Pancreas (tissue), 10 donors: ENCODE measurements around the gene HNF1B. TPM values are rescaled to one million over a fixed set of nuclear protein-coding genes. Genes with fewer than 3 reads are reported as not detected.

Experiments used
- ATAC-seq, 4 donors: fragments of 200-7000 bp; cut with Tn5 transposase; one replicate each; pipeline versions ENCODE4 v1.8.0 to v1.9.1; 2020; ENCODE audit warnings: mild to moderate bottlenecking in 4 of 4, moderate library complexity in 4 of 4
- DNase-seq, 6 donors: peaks; one replicate each; pipeline ENCODE4 v3.0.0-alpha.2; 2020
- FAIRE-seq: peaks from 2 replicates; lab custom pipeline; 2012; peaks lifted over from hg19 to GRCh38; lab: Jason Lieb, UNC
- H3K27ac ChIP-seq, 4 donors: fragments of 200-600 bp; sonication (generic); 1 replicate in 3 of 4; 2 replicates in 1 of 4; pipeline versions ENCODE4 v1.5.0 to v1.8.0; 2020
- H3K27me3 ChIP-seq, 4 donors: fragments of 200-600 bp; one replicate each; pipeline ENCODE4 v1.8.0; 2021
- H3K36me3 ChIP-seq, 3 donors: fragments of 200-600 bp; sonication (generic) in 1 of 3; one replicate each; pipeline versions ENCODE4 v1.5.0 to v1.8.0; 2020 to 2021
- H3K4me1 ChIP-seq, 3 donors: fragments of 200-600 bp; one replicate each; pipeline ENCODE4 v1.8.0; 2021
- H3K4me3 ChIP-seq, 4 donors: fragments of 200-600 bp; sonication (generic) in 2 of 4; one replicate each; pipeline versions ENCODE4 v1.5.0 to v1.8.0; 2020 to 2021
- H3K9me3 ChIP-seq, 4 donors: fragments of 200-600 bp; one replicate each; pipeline ENCODE4 v1.8.0; 2021
- CTCF ChIP-seq, 4 donors: fragments of 200-600 bp; sonication (generic) in 3 of 4; IDR thresholded peaks; one replicate each; pipeline versions ENCODE4 v1.5.0 to v1.8.0; 2021; ENCODE audit warnings: antibody characterized with exemption in 4 of 4
- WGBS, 2 donors: extraction: QIAGEN DNeasy Blood & Tissue Kit; methylation state at CpG; one replicate each; pipeline ENCODE4 v1.1.7; 2013; 5-methylcytosine and 5-hydroxymethylcytosine counted together
- intact Hi-C, 3 donors: fragments of 100-400 bp; cut with DNase I; formaldehyde crosslinking; loops; one replicate each; pipeline versions ENCODE4 v1.11.1 to v1.14.2; 2022
- polyA plus RNA-seq, 2 donors: library from polyadenylated mRNA; stranded (reverse); fragments of 200-250 nt; gene quantifications; one replicate each; pipeline ENCODE4 v1.2.3, GENCODE V29; 2013
- total RNA-seq, 6 donors: library from RNA; stranded (reverse); fragmentation: NEBNext Ultra II Directional in 4 of 6; extraction: Animal tissue kit (Norgen Biotek cat#: 25700) in 4 of 6; gene quantifications; one replicate each; pipeline versions ENCODE4 v1.2.1 to v1.2.4, GENCODE V29; 2021 to 2023
- donor health status: healthy with polysubstance abuse.
- donor health status: DM: no; HTN: no; CAD: no; lungs with moderate emphysema.
- donor health status: DM: no; HTN: no; CAD: no.
- donor health status: control.
- donor health status: control.
- donor health status: Bipolar disorder and iron deficiency.
- donor health status: DM: yes; HTN: yes; CAD: no.
- donor health status: DM: no; HTN: no; CAD: no.
- donor health status: DM: no; HTN: no; CAD: no.
- donor health status: DM: yes; HTN: yes; CAD: no.

The HNF1B gene
- total and polyA plus RNA-seq, 8 donors, result 24.9 to 50.5 (median 33.6) TPM

- Histone ChIP-seq H3K27ac (peak overlapping the region in 1 of 4 donors; percentile 45), H3K27me3 (no peaks in the 10 kb centered on the region), H3K4me3 (no peak overlapping the region), H3K4me1 (peaks cover 0 to 4% (median 0%) of the 10 kb centered on the region in 3 donors), H3K9me3 (no peaks in the 10 kb centered on the region), H3K36me3 (no peaks in the 10 kb centered on the region)
- no peak for TF ChIP-seq CTCF (IDR thresholded peaks at IDR 0.05)
- 45 to 46% methylated on average over 3 of the region's 3 CpGs for WGBS, 2 donors
- FAIRE-seq, result no peak
- intact Hi-C loops, result loop anchor here in 1 of 3 donors (10.0 kb wide), 1 partner anchor 60 kb away; no protein-coding TSS in a partner anchor
- peak in 2 of 4 donors; percentile 19 to 23 for ATAC-seq
- no peak for DNase-seq
These were observed 19.5 kb upstream of the HNF1B start for GRCh38 chr17:37764383-37764782.

DNA sequence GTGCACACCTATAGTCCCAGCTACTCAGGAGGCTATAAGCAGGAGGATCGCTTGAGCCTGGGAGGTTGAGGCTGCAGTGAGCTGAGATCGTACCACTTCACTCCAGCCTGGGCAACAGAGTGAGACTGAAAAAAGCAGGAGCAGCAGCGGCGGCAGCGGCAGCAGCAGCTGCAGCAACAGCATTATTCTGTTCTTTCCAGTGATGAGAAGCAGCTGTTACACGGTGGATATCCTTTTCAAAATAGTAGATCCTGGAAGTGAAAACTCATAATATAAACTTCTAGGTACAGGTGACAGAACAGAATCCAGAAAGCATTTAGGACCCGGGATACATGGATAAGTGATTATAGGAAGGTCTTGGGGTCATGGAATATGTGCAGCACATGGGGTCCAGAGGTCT lies 17.8 kb upstream of the HNF1B start:
- no peak for ATAC-seq
- intact Hi-C loops, result loop anchor here in 1 of 3 donors (10.0 kb wide), 1 partner anchor 58 kb away; no protein-coding TSS in a partner anchor
- H3K4me3 ChIP-seq, result no peak overlapping the region
- H3K27ac ChIP-seq, result no peak overlapping the region
- FAIRE-seq, result no peak
- 62 to 74% methylated on average over 7 of the region's 7 CpGs for WGBS, 2 donors
- H3K4me1 ChIP-seq, result peaks cover 0 to 4% (median 0%) of the 10 kb centered on the region in 3 donors
- no peaks in the 10 kb centered on the region for H3K9me3 ChIP-seq
- H3K36me3 ChIP-seq, result no peaks in the 10 kb centered on the region
- DNase-seq, result no peak
- no peaks in the 10 kb centered on the region for H3K27me3 ChIP-seq
- TF ChIP-seq CTCF (IDR thresholded peaks at IDR 0.05), result no peak

GRCh38 chr17:37761961-37762360 lies 17.1 kb upstream of the HNF1B start:
- WGBS, 2 donors, result 95 to 96% methylated on average over 4 of the region's 4 CpGs
- FAIRE-seq, result no peak
- Histone ChIP-seq H3K36me3 (no peaks in the 10 kb centered on the region), H3K27ac (no peak overlapping the region), H3K4me3 (no peak overlapping the region), H3K4me1 (peaks cover 0 to 4% (median 0%) of the 10 kb centered on the region in 3 donors), H3K9me3 (no peaks in the 10 kb centered on the region), H3K27me3 (no peaks in the 10 kb centered on the region)
- ATAC-seq, result no peak
- no peak for DNase-seq
- intact Hi-C loops, result loop anchor here in 1 of 3 donors (10.0 kb wide), 1 partner anchor 57 kb away; no protein-coding TSS in a partner anchor
- TF ChIP-seq CTCF (IDR thresholded peaks at IDR 0.05), result no peak

DNA sequence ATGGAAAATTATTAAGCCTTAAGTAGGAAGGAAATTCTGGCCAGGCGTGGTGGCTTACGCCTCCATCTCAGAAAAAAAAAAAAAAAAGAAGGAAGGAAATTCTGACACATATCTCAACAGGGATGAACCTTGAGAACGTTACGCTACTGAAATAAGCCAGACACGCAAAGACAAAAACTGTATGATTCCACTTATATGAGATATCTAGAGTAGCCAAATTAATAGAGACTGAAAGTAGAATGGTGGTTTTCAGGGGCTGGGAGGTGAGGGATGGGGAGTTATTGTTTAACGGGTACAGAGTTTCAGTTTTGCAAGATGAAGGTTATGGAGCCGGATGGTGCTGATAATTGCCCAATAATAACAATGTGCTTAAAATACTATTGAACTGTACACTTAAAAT lies 16.2 kb upstream of the HNF1B start:
- ATAC-seq (no peak), DNase-seq (no peak), FAIRE-seq (no peak)
- Histone ChIP-seq H3K27me3 (no peaks in the 10 kb centered on the region), H3K4me1 (peaks cover 0 to 4% (median 0%) of the 10 kb centered on the region in 3 donors), H3K4me3 (no peak overlapping the region), H3K36me3 (no peaks in the 10 kb centered on the region), H3K9me3 (no peaks in the 10 kb centered on the region), H3K27ac (no peak overlapping the region)
- intact Hi-C loops, result loop anchor here in 1 of 3 donors (10.0 kb wide), 1 partner anchor 56 kb away; no protein-coding TSS in a partner anchor
- WGBS, 2 donors, result 77 to 81% methylated on average over 7 of the region's 7 CpGs
- TF ChIP-seq CTCF (IDR thresholded peaks at IDR 0.05), result no peak

- 80 to 82% methylated on average over 5 of the region's 5 CpGs for WGBS, 2 donors
These were observed 14.3 kb upstream of the HNF1B start for GRCh38 chr17:37759014-37759637.

More at GRCh38 chr17:37759014-37759637, 14.3 kb upstream of the HNF1B start:
- ATAC-seq, result no peak
- intact Hi-C loops, result loop anchor here in 1 of 3 donors (10.0 kb wide), 1 partner anchor 114 kb away; the partner anchor contains the start of gene DDX52
- DNase-seq, result no peak
- no peak for FAIRE-seq
- Histone ChIP-seq H3K4me3 (no peak overlapping the region), H3K27me3 (no peaks in the 10 kb centered on the region), H3K9me3 (no peaks in the 10 kb centered on the region), H3K27ac (no peak overlapping the region), H3K4me1 (peaks cover 0 to 1% (median 0%) of the 10 kb centered on the region in 3 donors), H3K36me3 (no peaks in the 10 kb centered on the region)
- no peak for TF ChIP-seq CTCF (IDR thresholded peaks at IDR 0.05)
